GM12891 (cell line): ENCODE measurements around the gene NEURL2.

Source experiments
- POLR2AphosphoS5 ChIP-seq: IDR thresholded peaks from 2 replicates; pipeline ENCODE4 v1.6.1; 2011; ENCODE audit warnings: low read depth, low read length, control low read depth
- TAF1 ChIP-seq: IDR thresholded peaks from 2 replicates; pipeline ENCODE4 v1.6.1; 2011; ENCODE audit warnings: low read depth, low read length, control low read depth

DNA sequence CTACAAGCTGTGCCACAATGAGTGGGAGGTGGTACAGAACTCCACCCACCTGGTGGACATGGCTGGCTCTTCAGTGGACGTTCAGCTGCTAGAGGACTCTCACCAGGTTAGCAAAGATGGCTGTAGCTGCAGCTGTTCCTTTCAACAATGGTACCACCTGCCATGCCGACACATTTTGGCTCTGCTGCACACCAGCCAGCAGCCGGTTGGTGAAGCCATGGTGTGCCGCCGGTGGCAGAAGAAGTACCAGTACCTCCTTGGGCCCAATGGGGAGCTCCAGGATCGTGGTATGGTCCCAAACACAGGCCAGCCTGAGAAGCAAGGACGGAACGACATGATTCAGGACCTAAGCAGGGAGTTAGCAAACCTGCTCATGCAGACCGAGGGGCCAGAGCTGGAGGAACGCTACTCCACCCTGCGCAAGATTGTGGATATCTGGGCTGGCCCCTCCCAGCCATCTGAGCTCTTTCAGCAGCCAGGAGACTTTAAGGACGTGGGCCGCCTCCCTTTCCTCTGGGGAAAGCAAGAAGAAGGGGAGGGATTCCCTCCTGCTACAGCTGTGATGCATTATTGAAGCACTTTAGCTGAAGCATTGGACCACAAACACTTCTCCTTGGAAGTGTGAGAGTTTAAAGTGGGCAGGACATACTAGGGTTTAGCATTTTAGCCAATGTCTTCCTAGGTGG is 12.8 kb downstream of the NEURL2 start:
- TF ChIP-seq TAF1 (no peak), POLR2AphosphoS5 (no peak)
